ENCODE measurements around the gene APOL4.
A peak's percentile ranks its signal among the peaks of the same experiment; 100 is the strongest.
"Not testable (repeated sequence)": the region's sequence is repeated elsewhere in the genome, so short reads cannot be mapped to it uniquely, and the experiment has no call there.

The APOL4 gene

DNA sequence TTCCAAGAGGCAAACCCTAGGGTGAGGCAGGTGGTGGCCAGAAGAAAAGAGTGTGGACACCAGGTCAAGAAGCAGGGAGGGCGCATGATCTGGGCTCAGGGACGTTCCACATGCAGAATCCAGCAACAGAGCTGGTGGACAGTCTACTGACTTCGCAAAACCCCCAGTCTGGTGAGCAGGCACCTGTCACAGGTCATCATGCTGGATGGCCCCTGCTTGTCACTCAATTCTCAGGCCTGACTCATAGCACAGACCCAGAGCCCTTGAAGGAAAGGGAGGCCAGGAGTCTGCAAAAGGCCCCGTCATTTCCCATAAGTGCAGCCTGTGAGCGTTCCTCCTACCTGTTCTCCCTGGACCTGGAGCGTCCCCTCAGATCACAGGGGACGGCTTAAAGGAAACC, 18.2 kb downstream of the APOL4 start:
- no peak for DNase-seq (ENCODE audit: low read depth)

DNA sequence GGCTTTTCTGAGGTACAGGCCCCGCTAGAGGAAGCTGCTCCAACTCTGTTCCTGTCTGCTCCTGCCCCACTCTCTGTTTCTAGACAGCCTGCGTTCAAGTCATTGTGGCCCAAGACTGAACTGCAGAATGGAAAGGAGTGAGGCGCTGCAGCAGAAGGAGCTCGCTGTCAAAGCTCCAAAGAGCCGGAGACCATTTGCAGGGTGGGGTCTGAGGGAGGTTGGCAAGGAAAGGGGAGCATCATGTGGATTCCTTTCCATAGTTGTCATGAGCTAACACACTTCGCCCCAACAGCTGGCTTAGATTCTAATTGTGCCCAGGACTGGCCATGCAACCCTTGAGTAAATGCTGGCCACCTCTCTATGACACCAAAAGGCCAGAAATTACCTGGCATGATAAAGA, 18.8 kb downstream of the APOL4 start:
- no peak for DNase-seq (ENCODE audit: low read depth)

DNA sequence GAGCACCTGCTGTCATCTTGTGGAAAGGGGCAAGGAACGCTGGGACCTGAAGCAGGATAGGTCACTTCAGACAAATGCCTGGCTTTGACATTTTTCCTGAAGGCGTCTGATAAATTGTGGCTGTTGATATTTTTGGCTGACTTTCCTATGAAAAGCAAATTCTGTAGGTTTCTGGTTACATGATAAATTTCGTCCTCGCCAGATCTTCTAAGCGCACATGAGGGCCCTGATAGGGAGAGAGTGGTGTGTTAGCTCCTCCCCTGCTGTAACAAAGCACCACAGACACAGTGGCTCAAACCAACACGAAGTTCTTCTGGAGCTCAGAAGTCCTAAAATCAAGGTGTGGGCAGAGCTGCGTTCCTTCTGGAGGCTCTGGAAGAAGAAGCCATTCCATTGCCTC, 19.6 kb downstream of the APOL4 start:
- DNase-seq (ENCODE audit: low read depth): no peak

DNA sequence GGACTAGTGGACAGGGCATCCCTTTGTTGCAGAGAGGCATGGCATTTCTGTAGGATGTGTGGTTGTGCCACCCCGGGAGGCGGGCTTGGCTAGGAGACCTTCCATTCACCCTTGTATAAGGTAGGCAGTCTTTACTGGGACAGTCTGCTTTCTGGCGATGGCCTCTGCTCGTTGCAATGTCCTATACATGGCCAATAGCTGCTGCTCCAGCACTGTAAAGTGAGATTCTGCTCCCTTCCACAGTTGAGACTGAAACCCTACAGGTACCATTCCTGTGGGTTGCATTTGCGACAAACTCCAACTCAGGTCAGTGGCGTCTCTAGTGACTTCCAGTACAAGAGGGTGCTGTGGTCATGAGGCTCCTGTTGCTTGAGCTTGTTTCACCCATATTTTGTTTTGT, 20.7 kb downstream of the APOL4 start:
- DNase-seq (ENCODE audit: low read depth): no peak

DNA sequence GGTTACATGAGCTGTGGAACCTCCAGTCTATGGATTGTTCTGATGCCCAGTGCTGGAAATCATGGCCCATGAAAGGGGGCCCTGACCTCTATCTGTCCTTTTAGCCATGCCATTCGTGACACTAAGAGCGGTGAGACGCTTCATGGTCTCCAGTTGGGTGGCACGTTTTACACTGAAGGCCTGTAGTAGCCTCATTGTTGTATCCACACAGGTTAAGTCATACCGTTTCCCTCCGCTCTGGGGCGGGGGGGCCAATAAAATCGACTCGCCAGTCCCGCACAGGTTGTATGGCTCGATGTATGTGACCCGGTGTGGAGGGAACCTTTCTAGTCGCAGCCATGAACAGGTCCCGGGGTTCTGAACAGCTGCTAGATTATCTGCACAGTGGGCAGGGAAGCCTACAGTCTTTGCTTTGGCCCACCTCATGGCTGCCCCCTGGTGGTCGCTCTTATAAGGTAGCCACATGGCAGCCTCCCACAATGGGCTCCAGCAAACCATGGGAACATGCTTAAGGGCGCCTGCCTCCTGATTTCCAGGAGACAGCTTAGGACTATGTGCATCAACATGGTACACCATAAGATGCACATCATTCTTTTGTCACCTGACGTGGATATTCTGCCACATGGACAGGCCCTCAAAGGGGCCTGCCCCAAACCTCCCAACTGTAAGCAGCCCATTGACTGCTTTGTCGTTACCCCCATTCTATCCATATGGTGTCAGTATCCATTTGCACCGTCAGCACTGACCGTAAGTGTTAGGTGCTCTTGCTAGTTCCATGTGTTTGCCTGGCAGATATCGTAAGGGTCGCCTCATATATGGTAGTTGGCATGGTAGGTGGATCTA, 21.4 kb downstream of the APOL4 start:
- DNase-seq (ENCODE audit: low read depth): peak; percentile 81

DNA sequence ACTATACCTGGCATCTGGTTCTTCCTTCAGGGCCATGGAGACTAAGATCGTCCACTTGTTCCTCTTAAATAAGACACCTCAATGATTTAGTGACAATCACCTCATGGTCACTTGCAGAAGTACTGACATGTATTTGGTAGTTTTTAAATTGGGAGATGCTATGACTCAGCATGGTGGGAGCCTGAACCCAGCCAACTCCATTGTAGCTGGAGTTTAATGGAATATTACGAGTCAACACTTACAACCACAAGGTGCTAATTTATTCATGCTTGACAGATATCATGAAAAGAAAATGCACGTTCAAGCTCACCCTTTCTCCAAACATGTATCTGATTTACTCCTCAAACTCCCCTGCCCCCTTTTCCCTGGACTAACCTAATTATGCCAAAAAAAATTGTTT, 24.4 kb downstream of the APOL4 start:
- DNase-seq (ENCODE audit: low read depth): no peak

DNA sequence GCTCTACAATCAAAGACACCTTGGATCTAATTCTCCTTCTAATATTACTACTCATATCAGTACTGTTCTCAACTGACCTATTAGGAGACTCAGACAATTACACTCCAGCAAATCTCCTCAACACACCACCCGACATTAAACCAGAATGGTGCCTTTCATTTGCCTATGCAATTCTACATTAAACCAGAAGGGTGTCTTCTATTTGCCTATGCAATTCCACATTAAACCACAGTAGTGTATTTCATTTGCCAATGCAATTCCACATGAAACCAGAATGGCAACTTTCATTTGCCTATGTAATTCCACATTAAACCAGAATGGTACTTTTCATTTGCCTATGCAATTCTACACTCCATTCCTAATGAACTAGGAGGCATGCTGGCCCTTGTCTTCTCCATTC, 25.7 kb downstream of the APOL4 start:
- no peak for DNase-seq (ENCODE audit: low read depth)

DNA sequence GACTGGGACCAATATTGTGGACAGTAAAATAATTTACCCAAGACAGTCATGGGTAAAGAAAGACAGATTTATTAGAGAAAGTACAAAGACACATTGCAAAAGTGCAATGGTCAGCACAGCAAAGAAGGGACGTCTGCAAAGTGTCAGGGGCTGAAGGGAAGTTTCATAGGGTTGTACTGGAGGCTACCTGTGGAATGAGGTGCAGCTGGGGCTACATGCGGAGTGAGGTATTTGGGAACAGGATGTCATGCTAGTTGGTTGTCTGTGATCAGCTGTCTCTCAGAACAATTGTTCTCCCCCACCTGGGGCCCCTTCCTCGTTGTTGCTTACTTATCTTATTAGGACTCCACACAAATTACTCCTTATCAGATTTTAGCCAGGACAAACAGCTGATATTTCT, 29.7 kb downstream of the APOL4 start:
- DNase-seq (ENCODE audit: low read depth): no peak

DNA sequence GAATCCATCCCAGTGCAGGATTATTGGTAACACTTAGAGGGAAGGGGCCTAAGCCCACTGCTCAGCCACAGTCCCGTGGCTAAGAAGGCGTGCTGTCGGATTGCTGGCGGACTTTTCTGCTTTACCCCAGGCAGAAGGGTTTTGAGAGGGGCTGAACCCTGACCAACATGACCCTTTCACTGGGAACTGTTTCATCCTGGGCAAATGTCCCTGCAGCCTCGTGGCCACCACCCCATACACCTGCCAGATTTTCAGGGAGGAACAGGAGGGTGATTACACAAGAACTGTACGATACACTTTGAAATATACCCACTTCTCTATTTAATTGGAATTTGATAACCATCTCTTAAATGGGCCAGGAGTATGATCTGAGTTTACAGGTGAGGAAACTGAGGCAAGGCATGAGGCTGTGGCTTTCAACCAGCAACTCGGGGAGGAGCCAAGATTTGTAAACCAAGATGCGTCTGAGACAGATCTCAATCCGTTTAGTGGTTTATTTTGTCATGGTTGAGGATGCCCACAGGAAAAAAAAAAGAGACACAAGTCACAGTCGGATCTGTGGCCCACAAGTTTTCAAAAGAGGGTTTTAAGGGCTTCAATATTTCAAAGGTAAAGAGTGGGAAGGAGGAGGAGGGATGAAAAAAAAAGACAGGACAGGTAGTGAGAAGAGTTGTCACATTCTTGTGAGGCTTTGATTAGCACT, 34.9 kb downstream of the APOL4 start:
- DNase-seq (ENCODE audit: low read depth): no peak

DNA sequence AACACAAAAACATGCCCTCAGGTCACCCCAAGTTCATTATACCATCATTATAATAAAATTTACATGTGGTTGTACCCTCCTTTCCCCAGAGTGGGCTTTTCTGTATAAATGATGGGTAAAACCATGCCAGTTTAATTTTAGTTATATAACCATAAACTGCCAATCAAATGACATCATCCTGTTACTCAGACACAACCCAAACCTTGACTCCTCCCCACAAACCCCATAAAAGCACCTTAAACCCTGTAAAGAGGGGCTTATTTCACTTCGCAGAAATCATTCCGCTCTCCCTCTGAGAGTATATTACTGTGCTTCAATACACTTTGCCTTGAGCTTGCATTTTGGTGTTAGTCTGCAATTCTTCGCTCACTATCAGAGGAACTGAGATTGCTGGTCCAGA, 35.5 kb downstream of the APOL4 start:
- no peak for DNase-seq (ENCODE audit: low read depth)

DNA sequence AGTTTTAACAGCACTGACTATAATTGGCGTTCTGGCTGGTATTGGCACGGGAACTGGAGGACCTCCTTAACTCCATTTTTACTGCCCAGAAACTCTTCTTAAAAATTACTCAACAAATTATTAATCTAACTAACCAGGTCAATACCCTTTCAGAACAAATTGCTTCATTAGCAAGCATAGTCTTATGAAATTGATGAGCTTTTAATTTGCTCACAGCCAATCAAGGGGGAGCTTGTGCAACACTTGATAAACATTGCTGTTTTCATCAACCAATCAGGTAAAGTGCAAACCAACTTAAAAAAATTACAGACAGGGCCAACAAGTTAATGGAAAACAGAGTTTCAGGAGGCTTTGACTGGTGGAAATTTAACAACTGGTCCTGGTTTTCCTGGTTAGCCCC, 36.5 kb downstream of the APOL4 start:
- DNase-seq (ENCODE audit: low read depth): no peak

DNA sequence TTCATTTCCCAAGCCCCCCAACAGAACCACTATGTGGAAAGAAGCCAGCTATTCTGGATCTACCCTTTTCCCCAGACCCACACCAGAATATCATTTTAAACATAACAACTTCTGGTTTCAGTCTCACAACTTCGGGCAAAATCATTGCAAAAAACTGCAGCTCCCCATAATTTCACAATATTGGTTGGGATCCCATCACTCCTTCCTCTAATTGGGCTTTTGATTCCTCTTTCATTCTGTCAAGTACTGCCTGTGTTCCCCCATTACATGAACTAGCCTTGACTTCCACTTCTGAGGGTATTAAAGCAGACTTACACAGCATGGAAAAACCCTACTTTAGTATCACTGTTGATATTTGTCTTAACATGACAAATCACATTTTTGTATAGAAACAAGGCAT, 37.0 kb downstream of the APOL4 start:
- no peak for DNase-seq (ENCODE audit: low read depth)

DNA sequence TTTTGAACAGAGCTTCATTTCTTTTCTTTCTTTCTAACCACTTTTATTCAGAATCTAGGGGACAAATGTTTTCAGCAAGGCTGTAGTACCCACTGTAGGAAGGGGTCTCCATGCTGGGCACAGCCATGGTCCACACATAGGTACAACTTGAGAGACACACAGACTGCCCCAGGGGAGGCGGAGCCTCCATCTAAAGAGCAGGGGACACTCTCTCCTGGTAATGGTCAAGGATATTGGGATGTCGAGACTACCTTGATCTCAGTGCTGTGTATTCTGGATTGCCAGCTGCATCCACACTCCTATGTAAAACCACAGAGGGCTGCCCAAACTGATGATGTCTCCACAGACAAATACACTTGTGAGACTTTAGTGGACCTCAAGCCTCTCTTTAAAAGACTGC, 38.1 kb downstream of the APOL4 start:
- no peak for DNase-seq (ENCODE audit: low read depth)

DNA sequence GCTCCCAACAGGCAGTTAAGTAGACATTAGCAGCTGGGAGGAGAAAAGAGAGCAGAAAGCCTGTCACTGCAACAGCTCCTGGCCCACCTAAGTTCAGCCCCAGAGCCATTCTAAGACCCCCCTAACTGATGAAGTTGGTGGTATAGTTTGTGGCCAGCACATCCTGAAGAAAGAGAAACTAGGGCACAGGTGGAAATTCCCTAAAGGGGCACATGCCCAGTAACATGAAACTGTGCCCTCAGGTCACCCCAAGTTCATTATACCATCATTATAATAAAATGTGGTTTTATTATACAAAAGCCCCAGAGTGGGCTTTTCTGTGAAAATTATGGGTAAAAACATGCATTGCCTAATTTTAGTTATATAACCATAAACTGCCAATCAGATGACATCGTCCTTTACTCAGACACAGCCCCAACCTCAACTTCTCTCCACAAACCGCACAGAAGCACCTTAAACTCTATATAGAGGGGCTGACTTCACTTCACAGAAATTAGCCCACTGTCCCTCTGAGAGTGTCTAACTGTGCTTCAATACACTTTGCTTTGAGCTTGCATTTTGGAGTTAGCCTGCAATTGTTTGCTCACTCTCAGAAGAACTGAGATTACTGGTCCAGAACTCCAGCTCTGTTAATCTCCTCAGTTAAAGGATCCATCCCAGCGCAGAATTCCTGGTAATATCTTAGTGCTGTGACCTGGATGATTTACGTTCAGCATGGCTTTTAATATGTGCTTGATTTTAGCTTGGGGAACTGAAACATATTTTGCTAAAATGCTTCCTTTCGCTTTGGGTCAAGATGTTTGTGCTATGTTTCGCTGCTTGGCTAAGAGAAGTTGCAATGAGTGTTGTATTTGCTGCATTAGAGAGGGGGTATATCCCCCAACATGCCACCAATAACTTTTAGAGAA, 39.2 kb downstream of the APOL4 start:
- no peak for DNase-seq (ENCODE audit: low read depth)

DNA sequence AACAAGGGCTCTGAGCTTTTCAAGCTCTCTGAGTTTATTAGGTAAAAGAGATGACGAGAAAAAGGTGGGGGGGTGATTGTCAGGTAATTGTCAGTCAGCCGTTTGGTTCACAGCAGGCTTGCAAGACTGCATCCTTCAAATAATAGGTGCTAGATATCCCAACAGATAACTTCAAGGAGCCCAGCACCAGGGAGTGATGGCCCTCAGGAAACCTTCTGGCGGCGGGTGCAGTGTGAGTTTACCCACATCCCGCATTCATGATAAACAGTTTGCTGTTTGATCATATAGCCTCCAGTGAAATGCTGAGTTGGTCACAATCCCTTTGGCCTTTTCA, 39.8 kb downstream of the APOL4 start:
- DNase-seq (ENCODE audit: low read depth): not testable (repeated sequence)

DNA sequence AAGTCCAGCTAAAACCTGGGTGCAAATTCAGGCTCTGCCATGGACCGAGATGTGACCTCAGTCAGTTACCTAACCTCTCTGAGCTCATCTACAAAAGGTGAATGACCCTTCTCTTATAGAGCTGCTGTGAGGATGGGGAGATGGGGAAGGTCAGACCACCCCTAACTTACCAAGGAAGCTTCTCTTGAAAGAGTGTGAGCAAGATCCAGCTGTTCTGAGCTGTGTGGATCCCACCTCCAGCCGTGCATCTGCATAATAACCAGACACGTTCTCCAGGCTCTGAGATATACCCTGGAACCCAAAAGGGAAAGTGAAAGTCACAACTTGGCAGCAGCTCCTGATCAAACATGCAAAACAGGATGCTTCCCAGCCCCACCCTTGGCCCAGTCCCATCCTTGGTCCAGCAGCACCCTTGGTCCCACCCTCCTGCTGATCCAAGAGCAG, 41.1 kb downstream of the APOL4 start, which contains the start of gene APOL3:
APOL3 (minus strand) TSS at position 257 of the 444 bp plus-strand sequence. CDS start 11,700 bp downstream, outside the sequence.
- DNase-seq (ENCODE audit: low read depth): no peak

DNA sequence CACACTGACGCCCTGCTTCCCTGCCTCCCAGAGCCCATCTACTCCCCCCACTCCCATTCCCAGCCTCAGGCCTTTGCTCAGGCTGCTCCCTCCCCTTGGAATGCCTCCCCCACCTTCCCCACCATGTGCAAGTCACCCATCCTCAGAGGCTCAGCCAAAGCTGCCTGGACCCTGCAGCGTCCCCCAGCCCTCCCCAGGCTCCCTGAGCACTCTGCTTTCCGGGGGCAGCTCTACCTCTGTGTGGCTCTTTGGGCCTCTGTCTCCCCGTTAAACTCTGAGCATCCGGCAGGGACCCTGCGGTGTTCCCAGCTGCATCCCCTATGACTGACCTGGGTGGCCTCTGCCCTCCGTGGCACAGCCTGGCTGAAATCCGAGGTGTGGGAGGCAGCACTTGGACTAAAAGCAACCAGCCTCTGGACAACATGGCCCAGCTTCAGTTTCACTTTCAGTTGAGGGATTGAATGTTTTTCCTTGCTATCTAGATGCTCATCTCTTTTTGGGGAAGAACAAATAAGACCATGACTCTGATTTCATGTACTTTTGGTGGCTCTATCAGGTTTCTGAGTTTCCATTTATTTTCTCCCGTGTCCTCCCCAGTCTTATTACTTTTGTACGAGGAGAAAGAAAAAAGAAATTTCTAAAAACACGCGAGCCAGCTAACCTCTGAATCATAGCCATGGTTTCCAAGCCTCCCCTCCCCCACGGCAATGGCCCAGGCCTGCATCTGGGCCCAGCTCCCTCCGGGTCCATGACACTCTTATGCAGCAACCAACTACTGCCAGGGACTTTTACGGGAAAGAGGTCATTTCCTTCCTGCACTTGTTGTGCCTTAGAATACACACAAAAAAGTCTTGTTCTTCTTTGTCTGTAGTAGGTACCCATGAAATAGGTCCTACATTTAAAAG, 44.8 kb downstream of the APOL4 start:
- peak; percentile 61 for DNase-seq (ENCODE audit: low read depth)

DNA sequence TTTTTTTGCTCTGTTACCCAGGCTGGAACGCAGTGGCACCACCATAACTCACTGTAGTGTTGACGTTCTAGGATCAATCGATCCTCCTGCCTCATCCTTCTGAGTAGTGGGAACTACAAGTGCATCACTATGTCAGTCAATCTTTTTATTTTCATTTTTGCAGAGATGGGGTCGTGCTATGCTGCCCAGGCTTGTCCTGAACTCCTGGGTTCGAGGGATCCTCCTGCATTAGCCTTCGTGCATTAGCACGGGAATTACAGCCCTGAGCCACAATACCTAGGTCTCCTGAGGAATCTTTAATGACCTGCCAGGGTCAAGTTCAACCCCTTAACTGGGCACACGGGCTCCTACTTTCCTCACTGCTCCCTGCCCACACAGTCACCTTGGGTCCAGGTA, 45.5 kb downstream of the APOL4 start:
- no peak for DNase-seq (ENCODE audit: low read depth)

DNA sequence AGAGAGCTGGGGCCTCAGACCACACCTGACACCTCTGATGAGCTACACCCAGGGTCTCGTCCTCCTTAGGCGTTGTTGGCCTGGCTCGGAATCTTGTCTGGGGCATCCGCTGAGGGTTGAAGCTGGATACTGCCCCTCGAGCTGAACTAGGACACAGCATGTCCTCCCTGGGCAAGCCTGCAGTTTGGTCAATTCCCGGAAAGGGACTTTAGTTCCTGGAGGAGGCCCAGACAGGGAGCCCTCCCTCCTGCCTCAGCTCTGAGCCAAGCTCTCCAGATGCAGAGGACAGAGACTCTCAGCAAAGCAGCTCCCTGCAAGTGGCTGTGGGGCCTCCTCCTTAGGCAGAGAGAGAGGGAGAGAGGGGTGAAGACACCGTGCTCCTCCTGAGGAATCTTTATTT, 45.9 kb downstream of the APOL4 start:
- DNase-seq (ENCODE audit: low read depth): no peak

DNA sequence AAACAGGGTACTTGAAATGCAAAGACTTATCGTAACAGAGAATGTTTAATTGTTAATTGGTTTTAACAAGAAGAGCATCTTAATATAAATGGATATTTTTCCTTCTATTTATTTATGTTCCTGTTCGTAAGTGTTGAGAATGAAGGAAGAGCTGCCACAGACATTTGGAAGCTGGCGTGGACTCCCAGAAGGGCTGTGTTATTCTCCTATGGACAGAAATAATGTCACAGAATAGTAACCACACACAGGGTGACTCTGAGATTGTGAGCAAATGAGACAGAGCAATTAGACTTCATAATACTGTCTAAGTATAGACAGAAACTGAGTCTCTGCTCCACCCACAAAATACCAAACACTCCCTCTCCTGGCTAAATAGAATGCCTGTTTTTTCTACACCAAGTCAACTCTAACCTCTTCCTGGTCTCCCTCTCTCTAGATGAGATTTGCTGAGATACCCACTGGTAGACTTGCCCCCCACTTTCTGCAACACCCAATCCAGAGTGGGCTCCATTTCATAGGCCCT, 47.1 kb downstream of the APOL4 start:
- DNase-seq (ENCODE audit: low read depth): no peak

Measured in stimulated activated CD8-positive, alpha-beta memory T cell treated with anti-CD3 and anti-CD28 coated beads, Interleukin-4, amount 100 ng/mL, for 24 hours (primary cell).